ENCODE data around the gene FABP2.
"Not testable (repeated sequence)": the region's sequence is repeated elsewhere in the genome, so short reads cannot be mapped to it uniquely, and the experiment has no call there.

FABP2 gene

DNA sequence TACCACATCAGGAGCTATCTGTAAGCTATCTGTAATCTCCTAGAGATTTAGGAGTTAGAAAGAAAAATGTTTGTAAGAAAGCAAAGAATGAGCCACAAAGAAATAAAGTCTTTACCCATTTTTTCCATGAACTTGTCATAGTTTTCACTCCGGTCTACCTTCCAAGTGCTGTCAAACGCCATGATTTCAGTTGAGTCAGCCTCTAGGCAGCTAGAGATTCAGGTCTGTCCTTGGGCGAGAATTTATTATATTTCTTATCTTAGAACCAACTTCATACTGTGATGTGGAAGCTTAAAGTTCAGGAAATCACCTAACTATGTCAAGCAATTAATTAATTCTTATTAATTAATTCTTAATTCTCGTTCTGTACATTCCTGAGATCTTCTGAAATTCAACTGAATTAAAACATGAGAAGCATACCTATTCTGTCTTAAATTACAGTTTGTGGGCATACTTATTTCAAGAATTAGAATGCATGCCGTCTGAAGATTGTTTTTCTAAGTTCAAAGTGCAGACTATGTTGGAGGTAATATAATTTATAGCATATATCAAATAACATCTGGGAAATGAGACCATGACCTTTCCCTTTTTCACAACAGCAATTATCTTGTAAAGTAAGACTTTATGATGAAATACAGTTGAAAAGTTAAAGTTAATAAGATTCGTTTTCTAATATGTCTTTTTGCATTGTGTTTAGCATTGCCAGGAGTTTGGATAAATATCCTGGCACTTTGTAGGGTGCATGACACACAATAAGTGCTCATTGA, at the start of gene FABP2:
FABP2 (minus strand) TSS at position 218 of the 767 bp plus-strand sequence; CDS start at position 182, 36 bp downstream.
- DNase-seq, result no peak

GRCh38 chr4:119370951-119371683, 49.2 kb upstream of the FABP2 start:
- not testable (repeated sequence) for DNase-seq

GRCh38 chr4:119370392-119370791, 48.5 kb upstream of the FABP2 start:
- peak; percentile 74 for DNase-seq

- DNase-seq, result not testable (repeated sequence)
Measured at GRCh38 chr4:119366802-119367201, 44.9 kb upstream of the FABP2 start.

- DNase-seq, result not testable (repeated sequence)
Measured at GRCh38 chr4:119364203-119364602, 42.3 kb upstream of the FABP2 start.

DNA sequence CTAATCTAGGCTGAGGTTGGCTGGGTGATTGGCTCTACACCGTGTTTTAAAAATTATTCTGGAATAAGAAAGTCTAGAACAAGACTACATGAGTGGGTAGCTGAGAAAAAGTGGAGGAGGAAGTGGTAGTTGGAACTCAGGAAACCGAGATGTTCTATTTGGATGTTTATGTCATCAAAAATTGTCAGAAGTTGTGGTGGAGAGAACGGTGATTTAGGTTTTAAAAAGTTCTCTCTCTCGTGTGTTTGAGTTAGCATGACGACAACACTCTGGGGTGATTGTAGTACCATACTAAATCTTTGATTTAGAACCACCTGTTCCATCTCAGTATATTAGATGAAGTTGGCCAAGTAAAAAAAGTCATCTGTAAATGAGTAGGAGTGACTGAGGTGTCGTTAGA, 41.4 kb upstream of the FABP2 start:
- DNase-seq, result not testable (repeated sequence)

DNA sequence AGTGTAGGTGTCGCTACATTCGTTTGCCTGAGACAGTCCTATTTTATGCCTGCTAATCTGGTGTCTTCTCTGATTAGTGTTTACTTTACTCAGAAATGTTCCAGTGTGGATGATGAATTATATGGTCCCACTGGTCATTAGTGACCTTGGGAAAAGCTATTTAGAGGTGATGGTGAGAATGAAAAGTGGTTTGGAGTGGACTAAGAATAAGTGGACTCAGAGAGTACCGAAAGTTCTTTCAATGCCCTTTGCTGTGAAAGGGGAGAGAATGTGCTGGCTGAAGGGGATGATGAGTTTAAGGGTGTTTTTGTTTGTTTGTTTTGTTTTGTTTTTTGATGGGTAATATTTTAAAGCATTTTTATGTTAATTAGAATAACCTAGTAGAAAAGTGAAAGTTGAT, 40.5 kb upstream of the FABP2 start:
- not testable (repeated sequence) for DNase-seq

DNA sequence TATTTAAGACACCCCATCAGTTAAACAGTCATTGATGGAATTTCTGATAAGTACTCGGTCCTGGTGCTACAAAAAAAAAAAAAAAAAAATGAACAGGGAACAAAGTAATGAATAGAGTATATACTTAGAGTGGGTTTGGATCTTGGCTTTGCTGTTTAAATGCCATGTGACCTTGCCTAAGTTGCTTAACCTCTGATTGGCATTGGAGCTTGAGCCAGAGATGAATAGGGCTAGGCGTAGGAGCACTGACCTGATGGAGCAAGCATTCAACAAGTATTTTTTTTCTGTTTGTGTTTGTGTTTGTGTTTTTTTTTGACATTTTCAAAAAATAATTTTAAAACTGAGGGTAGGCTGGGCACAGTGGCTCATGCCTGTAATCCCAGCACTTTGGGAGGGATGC, 37.9 kb upstream of the FABP2 start:
- DNase-seq, result not testable (repeated sequence)

GRCh38 chr4:119356796-119357195, 34.9 kb upstream of the FABP2 start:
- DNase-seq, result not testable (repeated sequence)

GRCh38 chr4:119356041-119356440, 34.1 kb upstream of the FABP2 start:
- not testable (repeated sequence) for DNase-seq

GRCh38 chr4:119353364-119353763, 31.4 kb upstream of the FABP2 start:
- DNase-seq, result not testable (repeated sequence)

DNA sequence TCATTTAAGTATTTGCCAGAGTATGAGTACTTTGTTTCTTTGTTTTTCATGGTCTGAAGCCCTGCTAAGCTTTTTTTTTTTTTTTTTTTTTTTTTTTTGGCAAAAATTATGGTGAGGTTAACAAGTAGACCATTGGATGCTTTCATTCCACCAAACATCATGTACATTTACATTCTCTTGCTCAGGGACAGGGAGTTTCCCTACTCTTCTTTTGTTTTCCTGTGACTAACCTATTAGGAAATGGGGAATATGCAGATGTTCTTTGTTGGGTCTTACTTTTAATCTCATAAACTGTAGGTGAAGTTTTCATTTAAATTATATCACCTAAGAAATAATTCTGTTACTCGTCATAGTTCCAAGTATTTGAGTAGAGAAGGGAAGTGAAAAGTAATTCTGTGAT, 26.2 kb upstream of the FABP2 start:
- DNase-seq, result not testable (repeated sequence)

- not testable (repeated sequence) for DNase-seq
Measured at GRCh38 chr4:119343293-119343692, 21.4 kb upstream of the FABP2 start.

DNA sequence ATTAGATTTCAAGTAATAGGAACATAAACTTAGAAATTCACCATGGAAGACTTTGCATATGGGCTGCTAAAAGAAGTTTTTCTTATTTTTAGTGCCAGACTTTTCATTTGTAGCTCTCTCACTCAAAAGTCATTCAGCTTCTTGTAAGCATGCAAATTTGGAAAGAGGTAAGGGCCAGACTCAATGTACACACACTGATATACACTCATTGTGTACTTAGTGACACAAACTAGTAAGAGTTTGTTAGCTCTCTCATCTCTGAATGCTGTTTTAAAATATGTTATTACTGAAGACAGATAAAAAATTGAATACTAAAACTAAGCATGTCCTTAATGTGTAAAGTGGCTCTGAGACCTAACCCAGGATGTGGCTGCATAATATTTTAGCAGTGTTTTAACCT, 18.0 kb upstream of the FABP2 start:
- not testable (repeated sequence) for DNase-seq

DNA sequence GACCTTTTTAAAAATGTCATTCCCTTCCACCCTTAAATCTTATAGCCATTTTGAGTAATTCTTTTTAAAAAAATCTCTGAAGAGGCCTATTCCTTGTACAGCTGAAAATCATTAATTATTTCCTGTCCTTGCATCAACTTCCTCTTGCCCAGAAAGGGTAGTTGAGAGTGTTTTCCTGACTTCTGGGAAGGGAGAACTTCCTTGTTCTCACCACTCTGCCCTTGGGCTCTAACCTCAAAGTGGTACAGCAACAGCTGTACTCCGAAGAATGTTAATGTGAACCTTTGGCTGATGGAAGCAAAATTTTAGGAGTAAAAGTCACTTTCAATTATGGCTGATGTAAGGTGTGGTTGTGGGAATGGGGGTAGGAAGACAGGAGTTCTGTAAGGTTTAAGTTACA, 15.1 kb upstream of the FABP2 start:
- DNase-seq, result peak; percentile 63

DNA sequence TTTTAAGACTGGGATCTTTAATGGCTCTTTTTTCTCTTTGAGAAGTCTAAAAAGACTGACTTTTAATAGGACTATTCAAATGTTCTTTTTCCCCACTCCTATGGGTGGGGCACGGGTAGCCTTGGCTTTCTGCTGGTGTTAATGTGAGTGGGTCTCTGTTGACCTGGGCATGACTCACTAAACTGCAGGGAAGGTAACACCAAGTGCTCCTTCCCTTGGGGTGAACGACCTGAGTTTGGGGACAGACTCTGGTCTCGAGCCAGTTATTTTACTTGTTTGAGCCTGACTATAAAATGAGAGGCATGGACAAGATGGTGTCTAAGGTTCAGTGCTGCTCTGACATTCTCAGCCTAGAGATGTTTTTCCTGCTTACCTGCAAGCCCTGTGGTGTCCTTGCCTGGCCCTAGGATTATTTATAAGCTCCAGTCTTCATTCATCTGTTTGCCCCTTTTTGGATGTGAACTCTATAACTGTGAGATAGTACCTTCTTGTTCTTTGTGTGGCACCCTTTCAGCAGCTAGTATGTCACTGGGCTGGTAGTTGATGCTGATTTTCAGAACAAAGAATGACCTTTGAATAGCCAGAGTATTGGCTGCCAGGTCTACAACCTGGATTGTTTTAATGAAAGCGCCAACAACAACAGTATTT, 14.5 kb upstream of the FABP2 start:
- DNase-seq, result not testable (repeated sequence)

DNA sequence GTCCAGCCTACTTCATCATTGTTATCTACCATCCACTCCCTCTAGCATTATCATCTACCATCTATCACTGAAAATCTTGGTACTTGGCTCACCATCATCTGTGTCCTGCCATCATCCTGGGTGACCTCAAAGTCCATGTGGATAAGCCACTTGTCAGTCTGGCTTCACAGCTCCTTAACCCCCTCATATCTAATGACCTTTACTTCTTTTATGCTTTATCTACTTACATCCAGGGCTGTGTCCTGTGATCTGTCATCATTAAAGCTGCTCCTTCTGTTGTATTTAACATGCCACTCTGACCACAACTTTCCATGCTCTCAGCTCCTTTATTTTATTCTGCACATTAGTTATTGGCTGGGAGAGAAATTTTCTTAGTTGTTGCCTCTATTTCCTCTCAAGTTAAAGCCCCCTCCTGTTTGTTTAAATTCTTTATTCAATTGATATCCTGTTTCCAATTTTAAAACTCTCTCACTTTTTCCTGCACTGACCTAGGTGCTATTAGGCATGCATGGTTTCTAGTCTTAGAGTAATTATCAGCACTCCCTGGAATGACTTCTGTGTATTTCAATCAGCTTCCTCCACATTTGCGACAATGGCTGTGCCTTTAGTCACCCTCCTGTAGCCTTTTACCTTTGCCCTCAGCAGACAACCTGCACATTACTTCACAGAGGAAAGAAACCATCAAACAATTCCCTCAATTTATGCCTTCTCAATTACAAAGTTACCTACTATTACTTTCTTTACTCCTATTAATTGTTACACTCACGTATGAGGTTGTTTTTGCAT, 8.1 kb upstream of the FABP2 start:
- DNase-seq, result no peak

GRCh38 chr4:119328695-119329094, 6.8 kb upstream of the FABP2 start:
- no peak for DNase-seq

- DNase-seq, result no peak
Measured at GRCh38 chr4:119317990-119318389, 3.9 kb downstream of the FABP2 start.

DNA sequence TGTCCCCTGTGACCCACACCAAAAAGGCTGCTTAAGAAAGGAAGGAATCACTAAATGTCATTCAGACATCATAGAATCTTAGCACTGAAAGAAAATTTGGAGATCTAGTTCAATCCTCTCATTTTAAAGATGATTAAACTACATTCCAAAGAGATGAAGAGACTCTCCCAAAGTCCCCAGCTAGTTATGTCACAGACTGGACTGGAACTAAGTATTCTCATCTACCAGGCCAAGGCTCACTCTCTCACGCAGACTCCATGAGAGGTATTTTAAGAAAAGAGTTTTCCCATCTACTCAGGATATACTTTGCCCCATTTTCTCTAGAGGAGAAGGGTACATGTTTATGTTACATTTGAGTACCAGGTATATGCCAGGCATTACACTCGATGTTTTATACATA, 6.9 kb downstream of the FABP2 start:
- DNase-seq, result no peak

DNA sequence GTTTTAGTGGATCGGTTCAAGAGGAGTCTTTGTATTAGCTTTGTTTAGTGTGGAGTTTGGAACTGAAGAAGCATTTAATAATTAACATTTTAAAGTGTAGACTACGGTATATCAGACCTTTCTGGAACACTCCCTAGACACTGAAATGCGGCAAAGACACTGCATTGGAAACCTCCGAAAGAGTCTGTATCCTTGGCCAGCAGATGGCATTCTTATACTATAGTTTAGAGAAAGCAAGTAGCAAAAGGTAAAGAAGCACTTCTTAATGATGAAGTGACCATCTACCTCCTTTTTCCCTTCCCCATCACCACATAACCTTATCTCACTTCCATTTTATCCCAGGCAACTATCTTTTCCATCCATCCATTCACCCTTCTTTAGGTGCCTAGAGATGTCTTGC, 7.6 kb downstream of the FABP2 start:
- peak; percentile 71 for DNase-seq

DNA sequence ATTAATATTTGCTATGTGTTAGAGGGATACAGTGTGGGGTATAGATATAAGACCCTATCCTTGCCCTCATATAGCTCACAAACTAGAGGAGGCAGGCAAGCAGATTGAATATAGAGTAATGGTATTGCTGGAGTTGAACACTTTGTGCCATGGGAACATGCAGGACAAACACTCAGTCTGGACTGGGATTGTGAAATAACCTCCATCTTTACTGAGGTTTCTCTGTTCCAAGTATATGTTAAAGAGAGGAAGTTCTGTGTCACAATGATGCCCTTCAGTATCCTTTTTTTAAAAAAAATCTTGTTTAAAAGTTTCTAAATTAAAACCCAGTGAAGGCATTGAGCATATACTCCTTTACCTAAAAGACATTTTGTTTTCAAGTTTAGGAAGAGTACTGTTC, 8.7 kb downstream of the FABP2 start:
- DNase-seq, result no peak

DNA sequence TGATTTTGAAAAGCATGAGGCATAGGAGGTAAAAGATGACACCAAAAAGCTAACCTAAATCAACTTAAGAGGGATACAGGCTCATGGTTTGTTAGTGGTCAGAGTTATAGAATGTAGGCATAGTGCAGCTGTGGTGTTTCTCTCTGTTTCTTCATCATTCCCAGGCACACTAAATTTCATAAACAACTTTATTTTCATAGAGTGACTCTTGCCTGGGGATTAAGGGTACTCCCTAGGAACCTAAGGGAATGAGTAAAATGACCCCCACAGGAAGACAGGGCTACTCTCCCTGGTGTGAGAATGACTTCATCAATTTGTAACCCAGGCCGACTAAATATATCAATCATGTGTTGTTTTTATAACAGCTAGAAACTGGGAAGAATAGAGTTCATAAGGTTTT, 11.1 kb downstream of the FABP2 start:
- DNase-seq, result no peak
